Measurements from ENCODE around the gene MED13L. TPM values are rescaled to one million over a fixed set of nuclear protein-coding genes. Genes with fewer than 3 reads are reported as not detected.

Gene MED13L
- total RNA-seq, 1 experiment from 2014 or later, result 89.0 TPM

DNA sequence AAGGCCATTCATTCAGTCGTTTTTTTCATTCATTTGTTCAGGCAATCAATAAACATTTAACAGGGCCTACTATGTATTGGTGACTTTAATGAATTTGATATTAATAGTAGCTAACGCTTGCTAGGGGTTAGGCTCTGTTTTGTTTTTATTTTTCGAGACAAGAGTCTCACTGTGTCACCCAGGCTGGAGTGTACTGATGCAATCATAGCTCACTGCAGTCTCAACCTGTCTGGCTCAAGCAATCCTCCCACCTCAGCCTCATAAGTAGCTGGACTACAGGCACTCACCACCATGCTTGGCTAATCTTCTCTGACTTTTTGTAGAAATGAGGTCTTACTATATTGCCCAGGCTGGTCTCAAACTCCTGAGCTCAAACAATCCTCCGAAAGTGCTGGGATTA, 25.6 kb upstream of the MED13L start:
- no TSS peak for BruUV-seq (replicated peaks)
- no peak for DNase-seq
- Mint-ChIP-seq H3K27me3 (ENCODE audit: unreplicated experiment) (peaks cover 46% of the 10 kb centered on the region), H3K9me3 (ENCODE audit: low read depth, unreplicated experiment) (no peaks in the 10 kb centered on the region), H3K27ac (ENCODE audit: unreplicated experiment) (no peak overlapping the region), H3K4me1 (ENCODE audit: low read depth, unreplicated experiment) (no peaks in the 10 kb centered on the region), H3K4me3 (ENCODE audit: low read depth, unreplicated experiment) (no peak overlapping the region), H3K36me3 (ENCODE audit: insufficient read depth, unreplicated experiment) (no peaks in the 10 kb centered on the region)
- no peak for TF ChIP-seq CTCF (IDR thresholded peaks at IDR 0.05; ENCODE audit: unreplicated experiment)
- intact Hi-C loops (cut with micrococcal nuclease; ENCODE audit: unreplicated experiment), result no loop called here
- CTCF ChIA-PET, result no interaction called here

- Mint-ChIP-seq H3K9me3 (ENCODE audit: low read depth, unreplicated experiment) (no peaks in the 10 kb centered on the region), H3K27ac (ENCODE audit: unreplicated experiment) (no peak overlapping the region), H3K4me3 (ENCODE audit: low read depth, unreplicated experiment) (no peak overlapping the region), H3K36me3 (ENCODE audit: insufficient read depth, unreplicated experiment) (no peaks in the 10 kb centered on the region), H3K27me3 (ENCODE audit: unreplicated experiment) (peaks cover 47% of the 10 kb centered on the region), H3K4me1 (ENCODE audit: low read depth, unreplicated experiment) (no peaks in the 10 kb centered on the region)
- CTCF ChIA-PET, result interaction anchor here (0.6 kb wide), 1 partner anchor 61 kb away, joined by 4 read pairs; no protein-coding TSS in a partner anchor
- no peak for DNase-seq
- no TSS peak for BruUV-seq (replicated peaks)
- no peak for TF ChIP-seq CTCF (IDR thresholded peaks at IDR 0.05; ENCODE audit: unreplicated experiment)
- intact Hi-C loops (cut with micrococcal nuclease; ENCODE audit: unreplicated experiment), result no loop called here
Measured at GRCh38 chr12:116302166-116303058, 24.9 kb upstream of the MED13L start.

DNA sequence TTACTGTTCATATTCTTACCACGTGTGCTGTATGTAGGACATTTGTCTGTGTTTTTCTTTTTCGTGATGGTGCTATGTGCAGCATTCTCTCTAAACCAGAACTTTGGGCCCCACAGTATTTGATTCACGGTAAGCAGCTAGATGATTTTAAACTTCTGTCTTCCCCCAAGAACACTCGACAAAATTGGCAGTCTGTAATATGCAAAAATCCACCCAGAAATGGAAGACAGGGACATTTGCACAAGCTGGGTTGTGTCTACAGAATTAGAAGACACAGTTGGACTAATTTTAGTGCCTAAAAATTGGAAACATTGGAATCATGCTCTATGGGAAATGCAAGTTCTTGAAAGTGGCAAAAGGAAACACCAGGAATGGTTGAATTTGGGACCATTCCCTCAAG, 24.1 kb upstream of the MED13L start:
- H3K36me3 Mint-ChIP-seq (ENCODE audit: insufficient read depth, unreplicated experiment), result no peaks in the 10 kb centered on the region
- no TSS peak for BruUV-seq (replicated peaks)
- no peak overlapping the region for H3K27ac Mint-ChIP-seq (ENCODE audit: unreplicated experiment)
- no peak for TF ChIP-seq CTCF (IDR thresholded peaks at IDR 0.05; ENCODE audit: unreplicated experiment)
- intact Hi-C loops (cut with micrococcal nuclease; ENCODE audit: unreplicated experiment), result no loop called here
- H3K4me1 Mint-ChIP-seq (ENCODE audit: low read depth, unreplicated experiment), result no peaks in the 10 kb centered on the region
- no peaks in the 10 kb centered on the region for H3K9me3 Mint-ChIP-seq (ENCODE audit: low read depth, unreplicated experiment)
- no peak for DNase-seq
- H3K4me3 Mint-ChIP-seq (ENCODE audit: low read depth, unreplicated experiment), result no peak overlapping the region
- CTCF ChIA-PET, result interaction anchor here (0.6 kb wide), 1 partner anchor 60 kb away, joined by 4 read pairs; no protein-coding TSS in a partner anchor
- peaks cover 55% of the 10 kb centered on the region for H3K27me3 Mint-ChIP-seq (ENCODE audit: unreplicated experiment)

- intact Hi-C loops (cut with micrococcal nuclease; ENCODE audit: unreplicated experiment), result no loop called here
- Mint-ChIP-seq H3K27me3 (ENCODE audit: unreplicated experiment) (peaks cover 73% of the 10 kb centered on the region), H3K27ac (ENCODE audit: unreplicated experiment) (no peak overlapping the region), H3K36me3 (ENCODE audit: insufficient read depth, unreplicated experiment) (no peaks in the 10 kb centered on the region), H3K9me3 (ENCODE audit: low read depth, unreplicated experiment) (no peaks in the 10 kb centered on the region), H3K4me1 (ENCODE audit: low read depth, unreplicated experiment) (no peaks in the 10 kb centered on the region), H3K4me3 (ENCODE audit: low read depth, unreplicated experiment) (no peak overlapping the region)
- CTCF ChIA-PET, result no interaction called here
- DNase-seq, result no peak
- no TSS peak for BruUV-seq (replicated peaks)
- TF ChIP-seq CTCF (IDR thresholded peaks at IDR 0.05; ENCODE audit: unreplicated experiment), result no peak
Measured at GRCh38 chr12:116299665-116300328, 22.3 kb upstream of the MED13L start.
